LoVo (cell line): Measurements from ENCODE around the gene BTBD9.

Source experiments
- DNase-seq: peaks from one replicate; pipeline ENCODE4 v3.0.0-alpha.2; 2016; ENCODE audit warnings: low spot score

BTBD9 gene

DNA sequence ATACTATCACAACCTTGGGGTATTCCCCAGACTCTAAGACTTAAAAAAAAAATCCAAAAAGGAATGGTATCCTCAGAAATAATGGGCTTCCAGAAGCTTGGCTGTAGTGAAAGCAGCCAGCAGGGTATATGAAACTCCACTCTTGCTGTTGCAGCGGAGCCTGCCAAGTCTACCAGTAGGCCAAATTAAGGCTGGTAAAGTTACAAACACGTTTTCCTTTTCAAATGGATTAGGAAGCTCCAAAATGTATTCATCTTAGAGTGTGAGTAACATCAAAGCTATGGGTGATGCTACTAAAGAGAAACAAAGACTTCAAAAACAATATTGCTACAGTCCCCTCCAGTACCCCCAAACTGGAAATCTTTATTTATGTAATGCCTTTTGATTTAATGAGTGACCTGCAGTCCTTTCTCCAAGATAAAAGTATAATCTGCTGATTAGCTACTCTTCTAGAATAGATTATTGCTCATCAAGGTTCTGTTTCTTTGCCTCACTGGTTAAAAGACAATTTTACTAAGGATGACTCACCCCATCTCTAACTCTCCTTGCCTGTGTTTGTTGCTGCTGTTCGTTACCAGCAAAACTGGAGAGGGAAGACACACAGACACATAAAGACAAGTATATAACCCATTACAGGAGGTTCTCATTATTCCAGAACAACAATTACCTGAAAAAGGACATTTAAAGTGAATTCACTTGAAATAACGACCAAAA lies 84.9 kb downstream of the BTBD9 start:
- no peak for DNase-seq

GRCh38 chr6:38554014-38554413 lies 85.7 kb downstream of the BTBD9 start:
- DNase-seq = no peak

DNA sequence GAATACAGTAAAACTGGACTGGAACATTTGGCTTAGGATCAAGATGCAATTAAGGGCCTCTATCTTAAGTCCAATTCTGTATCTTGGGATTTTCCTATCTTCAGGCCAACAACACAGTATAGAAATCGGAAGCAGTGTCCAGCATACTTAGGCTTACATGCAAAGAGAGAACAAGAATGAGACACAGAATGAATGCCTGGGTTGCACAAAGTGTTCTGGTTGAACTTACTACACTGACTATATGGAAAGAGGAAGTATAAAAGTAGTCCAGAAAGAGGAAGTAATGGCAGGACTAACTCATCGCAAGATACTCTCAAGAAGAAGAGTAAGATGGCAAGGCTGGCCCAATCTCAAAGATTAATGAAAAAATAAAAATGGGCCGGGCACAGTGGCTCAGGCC lies 87.6 kb downstream of the BTBD9 start:
- DNase-seq = no peak

DNA sequence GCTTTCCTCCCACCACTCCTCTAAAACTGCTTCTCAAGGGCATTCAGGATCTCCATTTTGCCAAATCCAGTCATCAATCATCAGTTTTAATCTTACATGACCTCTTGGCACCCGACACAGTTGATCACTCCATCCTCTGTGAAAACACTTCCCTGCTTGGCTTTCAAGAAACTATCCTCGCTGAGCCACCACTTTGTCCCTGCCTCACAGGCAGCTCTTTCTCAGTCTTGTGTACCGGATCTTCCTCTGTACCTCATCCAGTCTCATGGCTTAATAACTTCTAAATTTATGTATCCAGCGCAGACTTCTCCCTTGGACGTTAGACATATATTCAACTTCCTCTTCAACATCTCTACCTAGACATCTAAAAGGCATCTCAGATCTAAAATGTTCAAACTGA lies 89.9 kb downstream of the BTBD9 start:
- DNase-seq = no peak

DNA sequence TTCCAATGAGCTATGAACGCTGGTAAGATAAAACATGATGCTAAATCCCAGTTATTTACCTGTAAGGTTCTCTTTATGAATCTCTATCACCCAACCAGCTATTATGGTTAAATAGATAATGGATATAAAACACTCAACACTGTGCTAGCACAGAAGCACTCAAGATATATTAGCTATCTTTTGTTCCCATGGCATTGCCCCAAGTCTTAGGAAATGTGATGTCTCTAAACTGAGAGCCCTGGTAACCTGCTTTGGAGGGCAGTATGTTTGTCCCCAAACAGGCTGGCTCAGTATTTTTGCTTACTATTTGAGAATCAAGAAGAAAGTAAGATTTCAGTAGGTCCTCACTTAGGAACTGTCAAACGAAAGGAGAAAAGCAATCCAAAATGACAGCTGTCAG lies 90.5 kb downstream of the BTBD9 start:
- DNase-seq = no peak

GRCh38 chr6:38543022-38543421 lies 96.7 kb downstream of the BTBD9 start:
- DNase-seq = no peak

DNA sequence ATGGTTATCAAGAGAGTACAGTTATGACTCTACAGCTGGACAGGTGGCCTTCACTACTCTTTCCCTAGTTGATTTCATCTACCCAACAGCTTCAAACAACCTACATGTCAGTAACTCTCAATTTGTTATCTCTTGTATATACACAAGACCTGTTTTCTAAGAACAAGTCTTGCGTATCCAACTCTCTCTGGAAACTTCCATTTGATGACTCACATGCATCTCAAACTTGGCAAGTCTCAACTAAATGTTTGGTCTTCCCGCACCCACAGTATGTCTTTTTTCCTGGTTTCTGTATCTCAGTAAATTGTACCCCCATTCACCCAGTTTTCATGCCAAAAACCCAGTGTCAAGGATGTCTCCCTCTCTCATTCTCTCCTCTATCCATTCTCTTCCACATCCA lies 97.7 kb downstream of the BTBD9 start:
- no peak for DNase-seq

GRCh38 chr6:38533064-38533463 lies 106.7 kb downstream of the BTBD9 start:
- DNase-seq = no peak

DNA sequence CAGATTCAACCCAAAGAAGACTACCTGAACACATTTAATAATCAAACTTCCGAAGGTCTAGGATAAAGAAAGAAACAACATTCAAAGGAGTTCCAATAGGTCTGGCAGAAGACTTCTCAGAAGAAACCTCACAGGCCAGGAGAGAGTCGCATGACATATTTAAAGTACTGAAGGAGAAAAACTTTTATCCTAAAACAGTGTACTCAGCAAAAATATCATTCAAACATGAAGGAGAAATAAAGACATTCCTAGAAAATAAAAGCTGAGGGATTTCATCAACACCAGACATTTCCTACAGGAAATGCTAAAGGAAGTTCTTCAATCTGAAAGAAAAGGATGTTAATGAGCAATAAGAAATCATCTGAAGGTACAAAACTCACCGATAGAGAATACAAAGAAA lies 108.6 kb downstream of the BTBD9 start:
- no peak for DNase-seq

- no peak for DNase-seq
These were observed 111.3 kb downstream of the BTBD9 start for GRCh38 chr6:38528196-38528965.

- DNase-seq = no peak
These were observed 112.4 kb downstream of the BTBD9 start for GRCh38 chr6:38527371-38527770.

- DNase-seq = no peak
These were observed 113.8 kb downstream of the BTBD9 start for GRCh38 chr6:38525888-38526287.

DNA sequence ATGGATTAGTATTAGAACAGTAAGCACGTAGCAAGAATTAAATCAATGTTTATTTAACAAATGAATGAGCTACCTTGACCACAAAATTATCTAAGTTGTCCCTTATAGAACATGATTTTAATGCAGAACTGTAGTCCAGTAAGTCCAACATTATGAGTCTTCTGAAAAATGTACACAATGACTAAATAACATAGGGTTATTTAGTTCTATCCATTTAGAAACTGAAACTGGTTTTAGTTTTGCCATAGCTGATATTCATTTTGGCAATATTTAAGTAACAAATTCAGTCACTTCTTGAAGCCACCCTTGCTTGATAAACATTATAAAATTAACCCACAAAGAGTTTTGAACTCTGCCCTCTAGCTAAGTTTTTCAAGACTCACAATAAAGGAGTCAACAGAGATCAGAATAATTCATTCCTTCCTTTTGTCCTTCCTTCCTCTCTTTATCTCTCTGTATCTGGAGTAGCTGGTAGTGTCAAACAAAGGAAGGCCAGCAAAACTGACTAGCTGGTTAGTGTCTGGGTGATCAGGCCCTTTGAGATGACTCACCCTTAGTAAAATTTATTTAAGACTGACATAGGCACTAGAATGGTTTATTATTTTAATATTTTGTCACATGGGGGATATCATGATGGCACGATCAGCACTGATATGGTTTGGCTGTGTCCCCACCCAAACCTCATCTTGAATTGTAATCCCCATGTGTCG lies 115.1 kb downstream of the BTBD9 start:
- DNase-seq = no peak

- no peak for DNase-seq
These were observed 117.4 kb downstream of the BTBD9 start for GRCh38 chr6:38522322-38522721.

DNA sequence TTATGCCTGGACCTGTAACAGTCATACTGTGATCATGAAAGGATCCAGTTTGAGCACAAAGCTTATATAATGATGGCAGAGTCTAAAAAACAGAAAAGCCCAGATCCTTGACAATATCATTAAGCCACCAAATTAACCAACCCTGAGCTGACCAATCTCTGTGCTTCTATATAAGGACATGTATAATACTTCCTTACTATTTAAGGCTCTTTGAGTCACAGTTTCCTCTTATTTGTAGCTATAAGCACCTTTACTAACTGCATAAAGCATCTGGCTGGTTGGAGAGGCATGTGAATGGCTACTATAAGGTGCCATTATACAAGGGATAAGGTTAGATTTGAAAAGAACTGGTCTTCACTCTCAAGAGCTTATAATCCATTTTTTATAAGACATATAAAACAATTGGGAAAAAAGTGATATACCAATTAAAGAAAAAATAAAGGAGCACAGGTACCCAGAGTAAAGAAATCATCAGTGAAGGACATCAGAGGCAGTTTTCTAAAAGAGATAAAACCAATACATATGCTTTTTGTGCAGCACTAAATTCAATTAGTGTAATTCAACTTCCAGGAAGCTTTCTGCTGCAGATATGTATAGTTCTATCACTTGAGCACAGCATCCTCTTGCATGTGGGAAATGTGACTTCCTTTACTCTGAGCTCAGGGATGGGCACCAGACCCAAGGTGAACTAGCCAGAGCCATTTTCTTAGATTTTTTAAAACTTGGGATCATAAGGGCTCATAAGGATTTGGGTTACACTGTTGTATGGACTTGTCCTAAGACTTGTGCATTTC lies 121.0 kb downstream of the BTBD9 start:
- no peak for DNase-seq

- no peak for DNase-seq
These were observed 122.7 kb downstream of the BTBD9 start for GRCh38 chr6:38517005-38517404.

DNA sequence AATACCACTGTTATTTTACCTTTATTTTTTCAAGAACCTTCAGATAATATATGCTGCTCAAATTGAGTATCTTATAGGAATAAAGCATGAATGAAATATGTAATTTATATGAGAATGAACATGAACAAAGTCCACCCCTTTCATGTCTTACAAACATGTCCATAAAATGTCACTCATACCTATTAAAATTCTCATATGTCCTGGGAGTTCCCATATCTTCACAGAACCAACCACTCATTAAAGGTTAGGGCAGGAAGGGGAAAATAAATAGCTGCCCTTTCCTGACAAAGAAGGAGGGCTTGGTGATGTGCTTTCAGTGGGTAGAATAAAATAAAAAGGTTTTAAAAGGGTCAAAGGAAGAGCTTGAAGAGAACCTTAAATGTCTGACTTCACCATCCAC lies 125.3 kb downstream of the BTBD9 start:
- DNase-seq = no peak

DNA sequence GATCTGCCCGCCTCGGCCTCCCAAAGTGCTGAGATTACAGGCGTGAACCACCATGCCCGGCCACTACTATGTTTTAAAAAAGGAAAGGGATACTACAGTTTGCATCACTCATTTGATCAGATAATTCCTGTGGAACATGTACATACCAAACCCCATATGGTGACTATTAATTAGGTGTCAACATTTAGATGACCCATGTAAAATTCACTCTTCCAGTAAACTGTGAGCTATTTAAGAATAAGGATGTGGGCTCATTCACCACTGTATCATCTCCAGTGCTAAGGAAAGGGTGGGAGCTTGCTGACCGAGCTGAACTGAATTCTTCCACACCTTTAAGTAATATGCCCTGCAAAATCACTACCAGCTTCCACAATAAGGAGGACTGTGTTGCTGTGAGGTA lies 127.5 kb downstream of the BTBD9 start:
- DNase-seq = no peak

GRCh38 chr6:38510205-38510604 lies 129.5 kb downstream of the BTBD9 start:
- no peak for DNase-seq

GRCh38 chr6:38509713-38510112 lies 130.0 kb downstream of the BTBD9 start:
- no peak for DNase-seq

DNA sequence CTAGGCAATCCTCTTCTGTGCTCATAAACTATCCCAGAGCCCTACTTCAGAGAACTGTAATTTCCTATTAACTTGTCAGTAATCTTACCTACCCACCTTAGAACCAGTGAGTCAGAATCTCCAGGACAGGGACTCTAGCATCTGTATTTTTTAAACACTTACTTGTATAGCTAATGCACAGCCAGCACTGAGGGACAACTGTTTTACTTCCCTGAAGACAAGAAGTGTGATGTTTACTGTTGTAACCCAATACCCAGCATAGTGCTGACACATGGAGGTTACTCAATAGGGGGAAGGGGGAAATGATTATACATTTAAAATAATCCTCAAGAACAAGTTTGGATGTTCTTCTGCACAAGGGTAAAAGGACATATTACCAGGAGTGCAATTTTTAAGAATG lies 130.8 kb downstream of the BTBD9 start:
- DNase-seq = no peak

- no peak for DNase-seq
These were observed 131.4 kb downstream of the BTBD9 start for GRCh38 chr6:38508286-38508685.
